ENCODE results near the gene MCC. TPM values are rescaled to one million over a fixed set of nuclear protein-coding genes. Genes with fewer than 3 reads are reported as not detected.

The MCC gene
- polyA plus RNA-seq, 1 donor (not counting 4 experiments of a cell fraction or from before 2014, with no cell fraction given) = 24.6 TPM

DNA sequence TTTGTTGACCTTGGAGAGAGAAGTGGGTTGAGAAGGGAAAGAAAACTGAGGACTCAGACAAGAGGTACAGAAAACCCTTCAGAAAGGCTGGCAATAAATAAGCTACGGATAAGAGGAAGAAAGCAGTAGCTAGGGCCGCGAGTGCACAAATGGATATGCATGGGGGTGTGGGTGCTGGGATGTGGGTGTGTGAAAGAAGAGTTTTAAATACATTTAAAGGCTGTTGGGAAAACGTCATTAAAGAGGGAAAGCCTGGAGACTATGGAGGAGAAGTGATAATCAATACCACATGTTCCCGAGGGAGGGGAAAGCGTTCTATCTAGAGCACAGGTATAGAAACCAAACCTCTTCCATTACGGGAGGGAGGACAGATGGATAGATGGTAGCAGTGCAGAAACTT, 230.7 kb downstream of the MCC start:
- FAIRE-seq = no peak
- Histone ChIP-seq H3K9me1 (ENCODE audit: control insufficient read depth, extremely low read depth, insufficient read depth, low read length) (no peaks in the 10 kb centered on the region), H4K20me1 (ENCODE audit: control insufficient read depth, extremely low read depth, insufficient read depth, low read length) (peaks cover 4% of the 10 kb centered on the region), H3K27me3 (ENCODE audit: control insufficient read depth, extremely low read depth, insufficient read depth, low read length) (no peaks in the 10 kb centered on the region), H3K27ac (ENCODE audit: control insufficient read depth, insufficient read depth, low read length) (no peak overlapping the region), H3K9ac (ENCODE audit: control insufficient read depth, extremely low read depth, insufficient read depth, low read length) (no peak overlapping the region), H2AFZ (ENCODE audit: control insufficient read depth, low read length) (no peak overlapping the region), H3K36me3 (ENCODE audit: control insufficient read depth in 2 of 2, extremely low read depth in 1 of 2, insufficient read depth in 2 of 2, low read length in 2 of 2) (no peaks in the 10 kb centered on the region), H3K9me3 (ENCODE audit: control insufficient read depth, low read depth, low read length) (no peaks in the 10 kb centered on the region), H3K4me3 (ENCODE audit: control insufficient read depth in 2 of 3, extremely low read depth in 1 of 3, insufficient read depth in 2 of 3, low read depth in 1 of 3, low read length in 3 of 3) (no peak overlapping the region), H3K4me1 (ENCODE audit: control insufficient read depth, extremely low read depth, insufficient read depth, low read length) (peaks cover 5% of the 10 kb centered on the region), H3K4me2 (ENCODE audit: control insufficient read depth, extremely low read depth, insufficient read depth, low read depth, low read length) (no peak overlapping the region), H3K79me2 (ENCODE audit: control insufficient read depth, insufficient read depth, low read length) (peaks cover 67% of the 10 kb centered on the region)
- no peak for DNase-seq (ENCODE audit: low read depth, low spot score)
- dilution Hi-C loops (cut with MboI; ENCODE audit: extremely low pct_ligation_motif_present, low sequenced_read_pairs) = no loop called here
- TF ChIP-seq EZH2 (IDR thresholded peaks at IDR 0.05; ENCODE audit: low read length) = no peak
- TF ChIP-seq CTCF (optimal IDR thresholded peaks at IDR 0.05 in 1 of 3, IDR thresholded peaks at IDR 0.05 in 1 of 3, conservative IDR thresholded peaks at IDR 0.05 in 1 of 3; ENCODE audit: extremely low read depth in 1 of 3, insufficient read depth in 2 of 3, low read length in 3 of 3) = no peak

GRCh38 chr5:113256671-113257452, 231.4 kb downstream of the MCC start:
- no peak overlapping the region for H3K4me3 ChIP-seq (ENCODE audit: control insufficient read depth in 2 of 3, extremely low read depth in 1 of 3, insufficient read depth in 2 of 3, low read depth in 1 of 3, low read length in 3 of 3)
- H2AFZ ChIP-seq (ENCODE audit: control insufficient read depth, low read length) = no peak overlapping the region
- peaks cover 67% of the 10 kb centered on the region for H3K79me2 ChIP-seq (ENCODE audit: control insufficient read depth, insufficient read depth, low read length)
- no peak overlapping the region for H3K4me2 ChIP-seq (ENCODE audit: control insufficient read depth, extremely low read depth, insufficient read depth, low read depth, low read length)
- H3K9ac ChIP-seq (ENCODE audit: control insufficient read depth, extremely low read depth, insufficient read depth, low read length) = no peak overlapping the region
- TF ChIP-seq CTCF (optimal IDR thresholded peaks at IDR 0.05 in 1 of 3, IDR thresholded peaks at IDR 0.05 in 1 of 3, conservative IDR thresholded peaks at IDR 0.05 in 1 of 3; ENCODE audit: extremely low read depth in 1 of 3, insufficient read depth in 2 of 3, low read length in 3 of 3) (no peak), EZH2 (IDR thresholded peaks at IDR 0.05; ENCODE audit: low read length) (no peak)
- H3K27me3 ChIP-seq (ENCODE audit: control insufficient read depth, extremely low read depth, insufficient read depth, low read length) = no peaks in the 10 kb centered on the region
- H3K4me1 ChIP-seq (ENCODE audit: control insufficient read depth, extremely low read depth, insufficient read depth, low read length) = peaks cover 5% of the 10 kb centered on the region
- dilution Hi-C loops (cut with MboI; ENCODE audit: extremely low pct_ligation_motif_present, low sequenced_read_pairs) = no loop called here
- H3K9me1 ChIP-seq (ENCODE audit: control insufficient read depth, extremely low read depth, insufficient read depth, low read length) = no peaks in the 10 kb centered on the region
- H4K20me1 ChIP-seq (ENCODE audit: control insufficient read depth, extremely low read depth, insufficient read depth, low read length) = peaks cover 4% of the 10 kb centered on the region
- H3K36me3 ChIP-seq (ENCODE audit: control insufficient read depth in 2 of 2, extremely low read depth in 1 of 2, insufficient read depth in 2 of 2, low read length in 2 of 2) = no peaks in the 10 kb centered on the region
- DNase-seq (ENCODE audit: low read depth, low spot score) (no peak), FAIRE-seq (no peak)
- H3K27ac ChIP-seq (ENCODE audit: control insufficient read depth, insufficient read depth, low read length) = no peak overlapping the region
- no peaks in the 10 kb centered on the region for H3K9me3 ChIP-seq (ENCODE audit: control insufficient read depth, low read depth, low read length)
